GM10266 (cell line): ENCODE data around the gene COX6A1.

ENCODE experiments used
- DNase-seq: peaks from one replicate; pipeline ENCODE4 v3.0.0; 2012; ENCODE audit errors: extremely low spot score
- CTCF ChIP-seq: IDR thresholded peaks from 2 replicates; pipeline ENCODE4 v1.5.1; 2012; ENCODE audit warnings: mild to moderate bottlenecking, low read depth; ENCODE audit not compliant: control insufficient read depth, insufficient read depth; ENCODE audit errors: missing control alignments

COX6A1 gene

GRCh38 chr12:120428597-120429229 is 9.2 kb upstream of the COX6A1 start:
- no peak for TF ChIP-seq CTCF
- no peak for DNase-seq

- no peak for DNase-seq
- TF ChIP-seq CTCF: no peak
Observed at GRCh38 chr12:120429368-120429767, 8.5 kb upstream of the COX6A1 start.

- DNase-seq: no peak
- TF ChIP-seq CTCF: no peak
Observed at GRCh38 chr12:120432772-120433525, 5.0 kb upstream of the COX6A1 start.

GRCh38 chr12:120438495-120439198 is 734 bp downstream of the COX6A1 start:
- no peak for TF ChIP-seq CTCF
- DNase-seq: no peak

- peak; percentile 48 for TF ChIP-seq CTCF
Observed at GRCh38 chr12:120439646-120440247, 1.8 kb downstream of the COX6A1 start.

GRCh38 chr12:120444676-120445075 is 6.8 kb downstream of the COX6A1 start:
- DNase-seq: no peak
- no peak for TF ChIP-seq CTCF

More at GRCh38 chr12:120439646-120440247, 1.8 kb downstream of the COX6A1 start:
- DNase-seq: peak; percentile 78
